ENCODE results near the gene BRCA1.

GRCh38 chr17:43024407-43025289 is 100.5 kb downstream of the BRCA1 start, which contains the start of gene RND2:
- TF ChIP-seq POLR2A (IDR thresholded peaks at IDR 0.05) = peak in 1 of 2 donors; percentile 7
- peak; percentile 50 to 63 (median 60) for TF ChIP-seq POLR2AphosphoS5 (IDR thresholded peaks at IDR 0.05)
- peak; percentile 58 to 86 (median 76) for TF ChIP-seq CTCF (IDR thresholded peaks at IDR 0.05)
